GM19193 (cell line): ENCODE results near the gene TSPAN18.

ENCODE experiments used
- POLR2A ChIP-seq: IDR thresholded peaks from 4 replicates; pipeline ENCODE4 v1.6.1; 2011; ENCODE audit not compliant: insufficient read depth, insufficient read length; ENCODE audit errors: extremely low read depth

TSPAN18 gene

GRCh38 chr11:44957776-44958564 is 231.2 kb downstream of the TSPAN18 start:
- no peak for TF ChIP-seq POLR2A

GRCh38 chr11:44959064-44959463 is 232.3 kb downstream of the TSPAN18 start:
- no peak for TF ChIP-seq POLR2A

GRCh38 chr11:44960200-44960845 is 233.6 kb downstream of the TSPAN18 start:
- no peak for TF ChIP-seq POLR2A

GRCh38 chr11:44962464-44962863 is 235.7 kb downstream of the TSPAN18 start:
- TF ChIP-seq POLR2A = no peak

DNA sequence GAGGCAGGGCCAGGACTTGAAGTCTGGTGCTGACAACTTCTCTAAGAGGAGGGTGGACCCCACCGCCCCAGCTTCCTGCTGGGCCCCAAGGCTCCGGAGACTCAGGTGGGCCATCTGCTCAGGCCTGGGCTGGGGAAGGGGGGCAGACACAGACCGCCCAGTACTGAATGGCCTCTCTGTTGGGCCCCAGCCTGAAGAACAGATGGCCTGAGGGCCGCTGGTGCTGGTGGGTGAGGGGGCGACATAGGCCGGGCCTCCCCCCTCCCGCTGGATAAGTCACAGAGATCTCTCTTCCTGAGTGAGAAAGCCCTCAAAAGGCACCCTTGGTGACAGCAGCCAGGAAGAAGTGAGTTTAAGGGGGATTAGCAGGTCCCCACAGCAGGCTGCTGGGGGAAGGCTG is 236.4 kb downstream of the TSPAN18 start:
- TF ChIP-seq POLR2A = no peak

DNA sequence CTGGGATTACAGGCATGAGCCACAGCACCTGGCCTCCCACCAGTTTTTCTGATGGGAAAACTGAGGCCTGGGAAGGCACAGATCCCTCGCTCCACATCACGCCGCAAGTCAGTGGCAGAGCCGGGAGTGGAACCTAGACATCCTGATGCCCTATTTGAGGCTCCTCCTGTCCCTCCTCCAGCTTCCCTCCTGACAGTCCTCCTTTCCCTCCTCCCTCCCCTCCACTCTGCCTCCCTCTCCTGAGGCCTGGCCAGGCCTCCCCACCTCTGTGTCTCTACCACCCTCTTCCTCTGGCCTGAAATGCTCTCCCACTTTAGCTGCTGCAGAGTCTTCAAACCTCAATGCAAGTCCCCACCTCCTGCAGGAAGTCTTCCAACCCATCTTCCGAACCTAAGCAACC is 237.2 kb downstream of the TSPAN18 start:
- TF ChIP-seq POLR2A = no peak

GRCh38 chr11:44964526-44965209 is 237.9 kb downstream of the TSPAN18 start:
- TF ChIP-seq POLR2A = no peak

- TF ChIP-seq POLR2A = no peak
Measured at GRCh38 chr11:44966694-44967093, 239.9 kb downstream of the TSPAN18 start.

DNA sequence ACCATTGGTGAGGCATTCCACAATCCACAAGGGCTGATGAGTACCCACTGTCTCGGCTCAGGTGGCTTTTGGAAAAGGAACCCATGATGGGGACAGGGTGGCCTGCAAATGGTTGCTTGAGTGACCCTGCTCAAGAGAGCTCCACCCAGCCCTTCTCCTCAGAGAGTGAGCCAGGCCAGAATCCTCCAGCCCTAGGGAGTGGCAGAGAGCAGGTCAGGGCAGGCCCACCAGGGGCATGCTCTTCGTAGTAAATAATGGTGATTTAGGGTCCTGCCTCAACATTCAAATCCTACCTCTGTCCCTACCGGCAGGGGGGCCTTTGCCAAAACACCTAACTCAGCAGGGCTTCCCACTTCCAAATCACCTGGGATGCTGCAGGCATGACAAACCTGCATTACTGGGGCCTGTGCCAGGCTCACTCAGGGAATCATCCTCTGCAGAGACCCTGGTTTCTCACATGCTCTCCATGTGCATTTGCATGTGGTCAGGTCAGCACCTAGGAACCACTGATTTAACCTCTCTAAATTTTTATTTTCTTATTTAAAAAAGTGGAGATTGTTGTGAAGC is 241.3 kb downstream of the TSPAN18 start:
- no peak for TF ChIP-seq POLR2A

DNA sequence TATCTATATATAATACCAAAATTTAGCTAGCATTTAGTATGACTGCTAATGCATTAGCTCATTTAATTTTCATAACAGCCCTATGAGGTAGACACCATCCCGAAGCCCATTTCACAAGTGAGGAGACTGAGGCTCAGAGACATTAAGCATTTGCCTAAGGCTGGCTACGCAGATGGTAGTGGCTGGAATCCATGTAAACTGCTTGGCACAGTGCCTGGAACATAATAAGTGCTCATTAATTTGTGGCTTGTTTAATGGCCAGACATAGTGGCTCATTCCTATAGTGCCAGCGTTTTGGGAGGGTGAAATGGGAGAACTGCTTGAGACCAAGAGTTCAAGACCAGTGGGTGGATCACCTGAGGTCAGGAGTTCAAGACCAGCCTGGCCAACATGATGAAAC is 241.7 kb downstream of the TSPAN18 start:
- TF ChIP-seq POLR2A = no peak

DNA sequence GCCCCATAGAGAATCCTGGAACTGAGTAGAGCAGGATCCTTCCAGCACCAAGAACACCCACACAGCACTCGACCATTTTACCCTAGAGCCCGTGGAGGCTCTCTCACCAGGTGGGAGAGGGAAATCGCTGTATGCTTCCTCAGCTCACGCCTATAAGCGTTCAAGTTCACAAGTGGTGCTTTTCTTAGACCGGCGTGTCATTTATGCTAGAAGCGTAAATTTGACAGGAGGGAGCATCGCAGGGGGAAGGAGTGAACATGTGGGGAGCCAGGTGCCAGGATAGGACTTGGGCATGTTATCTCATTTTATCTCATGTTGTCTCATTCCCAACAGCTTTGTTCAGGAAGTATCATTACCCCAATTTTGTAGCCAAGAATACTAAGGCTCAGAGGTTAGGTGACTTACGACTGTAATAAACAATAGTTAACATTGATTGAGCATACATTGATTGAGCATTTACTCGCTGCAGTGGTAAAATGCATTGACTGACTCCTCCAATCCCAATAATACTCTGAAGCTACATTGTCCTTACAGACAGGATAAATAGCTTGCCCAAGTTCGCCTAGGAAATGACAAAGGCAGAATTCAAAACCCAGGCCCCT is 243.0 kb downstream of the TSPAN18 start:
- TF ChIP-seq POLR2A = no peak

GRCh38 chr11:44970293-44970692 is 243.5 kb downstream of the TSPAN18 start:
- TF ChIP-seq POLR2A = no peak

- no peak for TF ChIP-seq POLR2A
Measured at GRCh38 chr11:44971185-44971584, 244.4 kb downstream of the TSPAN18 start.

- no peak for TF ChIP-seq POLR2A
Measured at GRCh38 chr11:44972746-44973435, 246.1 kb downstream of the TSPAN18 start.

DNA sequence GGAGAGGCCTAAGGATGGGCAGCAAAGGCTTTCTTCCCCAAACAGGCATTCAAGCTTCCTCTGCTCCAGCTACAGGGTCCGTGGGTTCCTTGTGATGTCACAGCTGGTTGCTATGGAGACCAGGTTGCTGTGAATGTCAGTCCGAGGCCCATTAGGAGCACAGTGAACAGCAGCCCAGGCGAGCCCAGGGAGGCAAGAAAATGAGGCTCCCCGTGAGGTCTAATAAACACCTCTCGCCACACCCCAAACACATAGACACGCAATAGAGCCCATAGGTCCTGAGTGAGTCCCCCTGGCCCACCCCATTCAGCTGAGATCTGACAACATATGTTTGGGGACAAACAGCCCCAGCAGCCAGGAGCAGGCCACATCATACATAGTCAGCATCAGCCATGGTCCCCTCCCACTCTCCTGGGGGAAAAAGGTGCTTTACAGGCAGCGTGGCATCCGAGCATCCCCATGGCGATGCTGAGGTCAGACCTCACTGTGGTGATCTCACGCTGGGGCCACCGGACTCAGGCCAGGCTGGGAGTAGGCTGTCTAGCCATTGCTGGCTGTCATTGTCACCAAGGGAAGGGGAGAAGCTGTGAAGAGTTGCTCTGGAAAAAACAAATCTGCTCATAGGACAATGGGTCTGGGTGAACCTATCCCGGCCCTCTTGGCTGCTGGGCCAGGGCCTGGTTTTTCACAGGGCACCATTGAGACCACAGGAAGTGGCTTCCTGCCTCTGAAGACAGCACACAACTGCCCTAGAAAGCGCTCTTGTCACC is 247.1 kb downstream of the TSPAN18 start:
- no peak for TF ChIP-seq POLR2A
